Measurements from ENCODE around the gene BCL2L2. TPM values are rescaled to one million over a fixed set of nuclear protein-coding genes. Genes with fewer than 3 reads are reported as not detected.

BCL2L2 gene
- total RNA-seq, 1 experiment from 2014 or later = 33.5 TPM

DNA sequence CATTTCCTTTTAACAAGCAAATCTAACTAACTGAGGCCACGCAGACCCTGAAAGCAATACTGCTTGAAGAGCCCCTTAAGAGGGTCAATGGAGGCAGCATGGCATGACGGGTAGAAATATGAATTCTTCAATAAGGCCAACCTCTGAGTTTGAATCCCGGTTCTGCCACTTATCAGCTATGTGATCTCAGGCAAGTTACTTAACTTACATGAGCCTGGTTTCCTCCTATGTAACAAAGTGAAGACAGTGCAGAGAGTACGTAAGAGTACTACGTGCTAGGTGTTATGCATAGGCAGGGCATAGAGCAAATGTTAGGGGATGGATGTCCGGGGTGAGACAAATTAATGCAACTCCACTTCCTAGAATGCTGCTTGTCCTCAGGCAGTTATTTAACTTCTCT lies 25.4 kb upstream of the BCL2L2 start:
- Histone ChIP-seq H3K27ac (ENCODE audit: low read length) (no peak overlapping the region), H3K4me2 (ENCODE audit: low read length) (no peak overlapping the region), H3F3A (ENCODE audit: low read length, unreplicated experiment) (no peaks in the 10 kb centered on the region), H3K79me2 (ENCODE audit: low read length) (peaks cover 21% of the 10 kb centered on the region), H2AFZ (ENCODE audit: low read length) (no peak overlapping the region), H4K20me1 (ENCODE audit: low read length) (no peaks in the 10 kb centered on the region), H3K9ac (ENCODE audit: low read length) (no peak overlapping the region), H3K4me3 (ENCODE audit: low read length) (no peak overlapping the region), H3K9me3 (ENCODE audit: low read length) (no peaks in the 10 kb centered on the region), H3K36me3 (ENCODE audit: low read depth, low read length) (no peaks in the 10 kb centered on the region), H3K9me2 (replicated peaks; ENCODE audit: low read length) (no peaks in the 10 kb centered on the region), H3K27me3 (ENCODE audit: low read length) (no peaks in the 10 kb centered on the region), H3K4me1 (ENCODE audit: insufficient read depth, low read length) (peaks cover 13% of the 10 kb centered on the region)
- ChIA-PET POLR2A (ENCODE audit: unreplicated experiment) (no interaction called here), CTCF (no interaction called here)
- BruUV-seq (replicated peaks) = no TSS peak
- DNase-seq (no peak), ATAC-seq (no peak)
- no peak for TF ChIP-seq EZH2phosphoT487 (IDR thresholded peaks at IDR 0.05; ENCODE audit: borderline replicate concordance, low read length)
- TF ChIP-seq, protein P1, sequence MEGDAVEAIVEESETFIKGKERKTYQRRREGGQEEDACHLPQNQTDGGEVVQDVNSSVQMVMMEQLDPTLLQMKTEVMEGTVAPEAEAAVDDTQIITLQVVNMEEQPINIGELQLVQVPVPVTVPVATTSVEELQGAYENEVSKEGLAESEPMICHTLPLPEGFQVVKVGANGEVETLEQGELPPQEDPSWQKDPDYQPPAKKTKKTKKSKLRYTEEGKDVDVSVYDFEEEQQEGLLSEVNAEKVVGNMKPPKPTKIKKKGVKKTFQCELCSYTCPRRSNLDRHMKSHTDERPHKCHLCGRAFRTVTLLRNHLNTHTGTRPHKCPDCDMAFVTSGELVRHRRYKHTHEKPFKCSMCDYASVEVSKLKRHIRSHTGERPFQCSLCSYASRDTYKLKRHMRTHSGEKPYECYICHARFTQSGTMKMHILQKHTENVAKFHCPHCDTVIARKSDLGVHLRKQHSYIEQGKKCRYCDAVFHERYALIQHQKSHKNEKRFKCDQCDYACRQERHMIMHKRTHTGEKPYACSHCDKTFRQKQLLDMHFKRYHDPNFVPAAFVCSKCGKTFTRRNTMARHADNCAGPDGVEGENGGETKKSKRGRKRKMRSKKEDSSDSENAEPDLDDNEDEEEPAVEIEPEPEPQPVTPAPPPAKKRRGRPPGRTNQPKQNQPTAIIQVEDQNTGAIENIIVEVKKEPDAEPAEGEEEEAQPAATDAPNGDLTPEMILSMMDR (conservative IDR thresholded peaks at IDR 0.05; ENCODE audit: low read depth, low read length) = no peak
- no peak for TF ChIP-seq EZH2 (IDR thresholded peaks at IDR 0.05; ENCODE audit: low read length, unreplicated experiment)
- intact Hi-C loops (cut with micrococcal nuclease) = no loop called here

DNA sequence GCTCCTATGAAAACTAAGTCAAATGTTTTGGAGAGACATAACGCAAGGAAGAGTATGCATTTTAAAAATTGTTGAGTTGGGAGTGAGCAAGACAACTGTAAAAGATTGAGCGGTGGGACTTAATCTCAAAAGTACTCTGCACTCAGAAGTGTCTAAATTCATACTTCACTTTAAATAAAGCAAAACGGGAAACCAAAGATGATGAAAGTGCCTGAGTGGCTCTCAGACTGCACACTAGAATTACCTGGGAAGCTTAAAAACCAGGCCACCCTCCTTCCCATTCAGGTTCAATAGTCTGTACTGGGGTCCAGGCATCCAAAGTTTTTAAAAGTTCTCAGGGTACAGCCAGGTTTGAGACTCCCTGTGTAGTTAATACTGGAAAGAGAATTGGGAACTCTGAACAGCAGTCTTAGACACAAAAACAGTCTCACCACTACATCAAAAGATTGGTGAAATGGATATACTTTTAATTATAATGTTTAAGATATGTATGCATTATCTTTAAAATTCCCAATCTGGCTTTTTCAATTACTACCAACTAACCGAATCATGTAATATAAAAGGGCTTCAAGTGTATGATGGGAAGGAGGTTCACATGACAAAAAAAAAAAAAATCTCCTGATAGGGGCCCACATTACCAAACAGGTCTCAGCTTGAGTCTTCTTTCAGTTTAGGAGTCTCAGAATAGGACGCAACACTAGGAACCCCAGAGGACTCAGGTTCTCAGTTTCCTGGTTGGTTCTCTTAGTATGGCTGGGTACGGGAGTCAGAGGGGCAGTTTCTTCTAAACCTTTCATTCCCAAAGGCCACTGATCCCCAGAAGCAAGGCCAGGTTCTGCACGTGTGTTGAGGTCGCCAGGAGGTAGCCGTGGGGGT lies 21.7 kb upstream of the BCL2L2 start:
- no peaks in the 10 kb centered on the region for H4K20me1 ChIP-seq (ENCODE audit: low read length)
- no peaks in the 10 kb centered on the region for H3F3A ChIP-seq (ENCODE audit: low read length, unreplicated experiment)
- H3K9me2 ChIP-seq (replicated peaks; ENCODE audit: low read length) = no peaks in the 10 kb centered on the region
- H3K79me2 ChIP-seq (ENCODE audit: low read length) = peaks cover 27% of the 10 kb centered on the region
- H3K27ac ChIP-seq (ENCODE audit: low read length) = no peak overlapping the region
- ChIA-PET POLR2A (ENCODE audit: unreplicated experiment) (interaction anchor here (0.6 kb wide), 1 partner anchor 830 kb away, joined by 26 read pairs; the partner anchor contains the start of genes DCAF11 and NRL), CTCF (no interaction called here)
- no peaks in the 10 kb centered on the region for H3K27me3 ChIP-seq (ENCODE audit: low read length)
- H3K9me3 ChIP-seq (ENCODE audit: low read length) = no peaks in the 10 kb centered on the region
- DNase-seq = no peak
- no peaks in the 10 kb centered on the region for H3K36me3 ChIP-seq (ENCODE audit: low read depth, low read length)
- H2AFZ ChIP-seq (ENCODE audit: low read length) = peak overlapping the region; percentile 99
- H3K4me1 ChIP-seq (ENCODE audit: insufficient read depth, low read length) = peaks cover 20% of the 10 kb centered on the region
- no peak for ATAC-seq
- peak overlapping the region; percentile 100 for H3K4me3 ChIP-seq (ENCODE audit: low read length)
- intact Hi-C loops (cut with micrococcal nuclease) = loop anchor here (5.0 kb wide), 1 partner anchor 163 kb away; no protein-coding TSS in a partner anchor
- peak overlapping the region; percentile 92 for H3K9ac ChIP-seq (ENCODE audit: low read length)
- TSS peak; percentile 41 for BruUV-seq (replicated peaks)
- TF ChIP-seq, protein P1 (conservative IDR thresholded peaks at IDR 0.05; ENCODE audit: low read depth, low read length) = no peak
- TF ChIP-seq EZH2 (IDR thresholded peaks at IDR 0.05; ENCODE audit: low read length, unreplicated experiment) = no peak
- TF ChIP-seq EZH2phosphoT487 (IDR thresholded peaks at IDR 0.05; ENCODE audit: borderline replicate concordance, low read length) = no peak
- peak overlapping the region; percentile 95 for H3K4me2 ChIP-seq (ENCODE audit: low read length)
